Measurements from ENCODE around the gene SNRPN.

- TF ChIP-seq CTCF (conservative IDR thresholded peaks at IDR 0.05; ENCODE audit: low read depth, low read length) (no peak), EZH2 (IDR thresholded peaks at IDR 0.05; ENCODE audit: borderline replicate concordance, low read depth, low read length, poor library complexity, severe bottlenecking) (no peak)
Measured at GRCh38 chr15:24924621-24925020, 30.2 kb upstream of the SNRPN start.

Measured in A673 (cell line).